NCI-H1417 (cell line): Measurements from ENCODE around the gene MAGEA11.
"Not testable (repeated sequence)": the region's sequence is repeated elsewhere in the genome, so short reads cannot be mapped to it uniquely, and the experiment has no call there.

ENCODE experiments used
- DNase-seq, 3 experiments: peaks; one replicate each; lab custom pipeline; 2025; lab: John Stamatoyannopoulos, UW

MAGEA11 gene, protein sequence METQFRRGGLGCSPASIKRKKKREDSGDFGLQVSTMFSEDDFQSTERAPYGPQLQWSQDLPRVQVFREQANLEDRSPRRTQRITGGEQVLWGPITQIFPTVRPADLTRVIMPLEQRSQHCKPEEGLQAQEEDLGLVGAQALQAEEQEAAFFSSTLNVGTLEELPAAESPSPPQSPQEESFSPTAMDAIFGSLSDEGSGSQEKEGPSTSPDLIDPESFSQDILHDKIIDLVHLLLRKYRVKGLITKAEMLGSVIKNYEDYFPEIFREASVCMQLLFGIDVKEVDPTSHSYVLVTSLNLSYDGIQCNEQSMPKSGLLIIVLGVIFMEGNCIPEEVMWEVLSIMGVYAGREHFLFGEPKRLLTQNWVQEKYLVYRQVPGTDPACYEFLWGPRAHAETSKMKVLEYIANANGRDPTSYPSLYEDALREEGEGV

DNA sequence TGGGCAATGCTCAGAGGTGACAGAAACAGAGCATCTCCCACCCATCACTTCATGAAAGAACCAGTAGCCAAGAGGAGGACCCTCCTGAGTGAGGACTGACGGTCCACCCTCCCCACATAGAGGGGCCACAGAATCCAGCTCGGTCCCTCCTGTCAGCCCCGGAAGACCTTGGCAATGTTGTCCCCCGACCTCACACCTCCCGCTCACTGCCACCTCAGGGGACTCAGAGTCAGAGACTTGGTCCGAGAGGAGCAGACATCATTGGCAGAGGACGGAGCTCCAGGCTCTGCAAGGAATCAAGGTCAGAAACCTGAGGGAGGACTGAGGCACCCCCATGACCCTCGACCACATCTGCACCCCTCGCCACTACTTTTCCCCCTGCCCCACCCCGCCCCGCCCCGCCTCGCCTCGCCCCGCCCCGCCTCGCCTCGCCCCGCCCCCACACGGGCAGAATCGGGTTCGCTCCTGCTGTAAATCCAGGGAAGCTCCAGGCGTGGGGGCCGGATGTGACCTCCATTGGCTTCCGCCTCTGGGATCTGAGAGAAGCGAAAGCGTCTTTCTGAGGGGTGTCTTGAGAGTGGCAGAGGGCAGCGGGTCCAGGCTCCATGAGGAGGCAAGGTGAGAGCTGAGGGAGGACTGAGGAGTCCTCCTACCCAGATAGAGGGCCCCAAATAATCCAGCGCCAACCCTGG is at the start of gene MAGEA11:
Gene MAGEA11, plus strand, starts transcription at position 516 of the 692 bp plus-strand sequence. CDS start 1,100 bp downstream, outside the sequence.
- DNase-seq: no peak

DNA sequence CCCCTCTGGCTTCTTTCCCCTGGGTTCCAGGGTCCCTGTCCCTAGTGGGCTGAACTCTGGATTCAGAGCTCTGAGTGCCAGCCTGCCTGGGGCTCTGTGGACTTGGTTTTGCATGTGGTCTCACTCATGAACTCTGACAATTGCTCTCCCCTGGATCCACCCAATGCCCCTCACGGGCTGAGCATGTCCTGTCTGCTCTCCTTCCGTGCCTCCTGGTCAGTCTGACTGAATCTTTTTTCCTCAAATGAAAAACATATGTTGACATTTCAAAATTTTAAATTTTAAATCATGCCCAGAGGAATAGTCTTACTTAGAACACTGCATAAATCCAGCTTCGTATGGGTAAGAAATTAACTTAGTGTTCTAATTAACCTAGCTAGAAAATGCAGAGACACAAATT is 36.8 kb upstream of the MAGEA11 start:
- DNase-seq: not testable (repeated sequence)

DNA sequence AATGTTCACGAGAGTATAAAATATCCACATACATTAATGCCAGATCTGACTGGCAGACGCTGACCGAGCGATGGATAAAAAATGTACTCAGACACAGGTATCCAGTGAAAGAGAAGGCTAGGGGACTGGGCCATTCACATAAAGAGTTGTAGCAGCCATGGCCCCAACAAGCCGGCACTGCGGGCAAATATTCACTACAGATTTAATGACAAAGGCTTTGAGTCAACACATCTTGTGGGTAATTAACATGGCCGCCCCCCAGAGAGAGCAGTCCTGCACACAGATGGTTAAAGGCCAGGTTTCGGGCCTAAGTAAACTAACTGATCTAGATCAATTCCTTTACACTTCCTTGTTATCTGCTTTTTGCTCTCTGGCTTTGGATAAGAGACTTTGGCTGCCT is 36.3 kb upstream of the MAGEA11 start:
- DNase-seq: not testable (repeated sequence)

DNA sequence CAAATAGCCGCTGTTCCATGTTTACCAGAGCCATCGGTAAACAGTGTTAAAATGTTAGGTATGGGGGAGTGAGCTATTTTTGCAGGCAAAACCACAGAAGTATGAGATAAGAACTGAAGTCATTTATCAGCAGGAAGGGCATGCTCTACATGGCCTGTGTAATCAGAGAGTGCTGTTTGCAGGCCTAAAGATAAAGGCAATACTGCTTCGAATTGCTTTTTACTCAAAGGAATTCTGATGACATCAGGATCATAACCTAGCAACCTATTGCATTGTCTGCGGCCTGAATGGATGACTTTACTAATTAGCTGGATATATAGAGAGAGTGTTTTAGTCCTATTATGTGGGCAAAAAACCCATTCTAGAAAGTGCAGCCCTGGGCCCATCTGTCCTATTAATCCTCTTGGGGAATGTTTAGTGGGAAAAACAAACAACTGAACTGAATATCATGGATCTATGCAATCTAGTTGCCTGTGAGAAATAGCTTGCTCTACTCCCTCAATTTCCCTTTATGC is 32.6 kb upstream of the MAGEA11 start:
- DNase-seq: not testable (repeated sequence)

DNA sequence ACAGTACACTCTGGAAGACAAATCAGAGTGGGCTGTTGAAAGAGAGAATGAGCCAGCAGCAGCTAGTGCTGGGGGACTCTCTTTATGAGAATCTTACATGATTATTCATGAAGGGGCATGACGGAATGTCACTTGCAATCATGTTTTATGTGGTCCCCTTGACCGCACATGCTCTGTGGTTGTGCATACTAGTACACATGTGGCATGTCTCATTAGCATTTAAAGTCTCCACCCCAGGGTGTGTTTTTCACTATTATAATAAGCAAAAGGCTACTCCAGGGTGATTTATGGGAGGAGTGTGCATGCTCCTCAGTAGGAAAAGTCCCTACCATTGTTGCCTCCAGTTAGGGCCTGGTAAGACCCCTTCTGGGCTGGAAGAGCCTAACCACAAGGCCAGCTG is 30.7 kb upstream of the MAGEA11 start:
- DNase-seq: no peak

DNA sequence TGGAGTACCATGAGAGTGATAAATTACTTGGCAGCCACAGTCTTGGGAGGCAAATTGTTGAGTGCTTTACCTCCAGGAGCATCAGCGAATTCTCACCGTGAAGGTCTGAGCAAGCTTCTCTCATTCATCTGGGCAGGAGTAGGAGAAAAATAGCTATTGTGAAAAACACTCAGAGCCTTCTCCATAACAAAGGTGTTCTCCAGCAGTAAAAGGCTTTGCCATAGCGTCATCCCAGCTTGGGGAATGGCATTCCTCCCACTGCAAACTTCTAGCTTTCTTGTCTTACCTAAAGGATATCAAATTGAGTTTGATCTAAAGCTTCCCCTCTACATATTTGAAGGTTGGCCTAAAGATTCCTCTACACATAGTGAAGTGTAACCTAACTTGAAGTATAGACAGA is 29.8 kb upstream of the MAGEA11 start:
- DNase-seq: no peak

DNA sequence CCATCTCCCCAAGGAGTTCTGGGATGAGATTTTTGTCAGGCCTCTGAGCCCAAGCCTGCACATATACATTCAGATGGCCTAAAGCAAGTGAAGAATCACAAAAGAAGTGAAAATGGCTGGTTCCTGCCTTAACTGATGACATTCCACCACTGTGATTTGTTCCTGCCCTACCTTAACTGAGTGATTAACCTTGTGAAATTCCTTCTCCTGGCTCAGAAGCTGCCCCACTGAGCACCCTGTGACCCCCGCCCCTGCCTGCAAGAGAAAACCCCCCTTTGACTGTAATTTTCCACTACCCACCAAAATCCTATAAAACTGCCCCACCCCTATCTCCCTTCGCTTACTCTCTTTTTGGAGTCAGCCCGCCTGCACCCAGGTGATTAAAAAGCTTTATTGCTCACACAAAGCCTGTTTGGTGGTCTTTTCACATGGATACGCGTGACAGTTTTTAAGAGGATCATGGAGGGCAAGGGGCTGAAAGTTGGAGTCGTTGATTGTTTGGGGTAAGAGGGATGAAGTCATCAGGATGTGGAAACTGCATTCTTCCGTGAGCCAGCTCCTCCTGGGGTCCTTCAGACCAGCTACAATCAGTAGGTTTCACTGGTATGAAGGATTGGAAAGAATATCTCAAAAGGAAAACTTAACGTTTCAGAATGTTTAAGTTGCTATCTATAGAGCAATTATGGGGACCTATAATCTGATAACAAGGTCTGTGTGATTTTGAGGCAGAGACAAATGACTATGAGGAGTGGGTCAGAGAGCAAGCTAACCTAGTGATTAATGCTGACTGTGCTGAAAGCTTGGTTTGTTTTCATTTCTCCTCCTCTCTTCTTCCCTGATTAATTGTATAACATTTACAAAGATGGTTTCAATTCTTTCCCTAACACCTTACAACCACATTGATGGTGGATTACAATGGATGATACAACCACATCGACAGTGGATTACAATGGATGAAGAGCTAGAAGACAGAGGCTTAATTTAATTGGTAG is 28.6 kb upstream of the MAGEA11 start:
- DNase-seq: no peak

DNA sequence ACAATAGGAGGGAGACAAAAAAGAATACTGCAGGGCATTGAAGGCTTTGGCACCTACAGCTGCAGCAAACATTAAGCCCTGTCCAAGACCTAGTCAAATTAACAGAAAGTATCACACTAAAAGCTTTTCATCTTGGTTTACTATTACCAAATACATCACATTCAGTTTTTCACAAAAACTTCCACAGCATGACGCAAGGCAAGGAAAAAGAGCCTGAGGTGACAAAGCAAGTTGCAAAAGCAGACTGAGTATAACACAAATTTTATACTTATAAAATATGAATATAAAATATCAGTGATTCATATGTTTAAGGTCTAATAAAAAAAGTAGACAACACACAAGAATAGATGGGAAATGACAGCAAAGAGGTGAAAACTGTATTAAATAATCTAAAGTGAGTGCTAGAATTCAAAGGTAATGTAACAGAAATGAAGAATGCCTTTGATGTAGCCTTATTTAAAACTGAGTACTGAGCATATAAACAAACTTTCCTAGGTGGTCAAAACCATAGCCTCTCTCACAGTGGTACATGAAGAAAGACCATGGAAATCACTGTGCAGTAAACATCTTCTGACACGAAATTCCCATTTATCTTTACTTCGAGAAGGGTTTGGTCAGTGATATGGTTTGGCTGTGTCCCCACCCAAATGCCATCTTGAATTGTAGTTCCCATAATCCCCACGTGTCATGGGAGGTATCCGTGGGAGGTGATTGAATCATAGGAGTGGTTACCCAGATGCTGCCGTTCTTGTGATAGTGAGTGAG is 27.7 kb upstream of the MAGEA11 start:
- DNase-seq: no peak

DNA sequence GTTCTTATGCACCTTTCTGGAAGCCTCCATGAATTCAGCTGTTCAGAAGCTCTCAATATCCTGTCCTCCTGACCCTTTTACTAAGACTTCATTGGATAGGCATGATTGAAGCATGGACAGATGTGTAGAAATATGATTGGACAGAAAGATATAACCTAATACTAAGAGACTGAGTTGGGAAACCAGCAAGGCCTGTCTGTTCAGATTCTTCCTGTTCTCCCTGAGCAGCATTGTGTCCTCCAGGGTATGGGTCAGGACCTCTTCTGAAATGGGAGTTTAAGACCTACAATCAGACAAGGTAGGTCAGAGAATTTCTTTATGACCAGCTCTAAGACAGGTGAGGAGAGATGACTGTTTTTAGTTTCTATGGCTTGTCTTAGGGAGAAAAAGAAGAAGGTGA is 23.9 kb upstream of the MAGEA11 start:
- no peak for DNase-seq

DNA sequence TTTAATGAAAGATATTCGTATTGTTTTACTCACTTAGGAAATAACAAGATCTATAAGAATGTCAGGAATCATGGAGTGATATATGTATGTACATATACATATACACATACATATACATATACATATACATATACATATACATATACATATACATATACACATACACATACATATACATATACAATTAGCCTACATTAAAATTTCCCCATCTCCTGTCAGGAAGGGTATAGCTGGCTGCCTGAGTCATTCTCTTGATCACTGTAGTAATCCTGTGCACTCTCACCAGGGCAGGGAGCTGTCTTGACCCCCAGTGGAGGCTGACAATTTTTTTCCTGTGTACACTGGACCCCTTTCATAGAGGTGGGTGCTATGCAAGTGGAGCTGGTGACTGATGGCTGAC is 23.3 kb upstream of the MAGEA11 start:
- DNase-seq: no peak

DNA sequence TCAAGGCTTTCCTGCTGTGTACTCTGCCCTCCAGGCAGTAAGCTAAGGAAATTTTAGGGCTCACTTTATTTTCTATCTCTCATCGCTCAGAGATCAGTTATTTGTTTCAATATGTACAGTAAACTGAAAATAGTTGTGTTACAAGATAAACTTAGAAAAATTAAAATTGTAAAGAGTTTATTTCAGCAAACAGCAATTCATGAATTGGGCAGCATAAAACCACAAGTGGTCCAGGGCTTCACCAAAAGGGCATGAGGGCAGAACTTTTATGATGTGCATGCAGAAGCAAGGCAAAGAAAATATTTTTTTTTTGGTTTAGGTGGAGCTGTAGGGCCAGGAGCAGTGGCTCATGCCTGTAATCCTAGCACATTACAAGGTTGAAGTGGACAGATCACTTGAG is 20.1 kb upstream of the MAGEA11 start:
- no peak for DNase-seq

DNA sequence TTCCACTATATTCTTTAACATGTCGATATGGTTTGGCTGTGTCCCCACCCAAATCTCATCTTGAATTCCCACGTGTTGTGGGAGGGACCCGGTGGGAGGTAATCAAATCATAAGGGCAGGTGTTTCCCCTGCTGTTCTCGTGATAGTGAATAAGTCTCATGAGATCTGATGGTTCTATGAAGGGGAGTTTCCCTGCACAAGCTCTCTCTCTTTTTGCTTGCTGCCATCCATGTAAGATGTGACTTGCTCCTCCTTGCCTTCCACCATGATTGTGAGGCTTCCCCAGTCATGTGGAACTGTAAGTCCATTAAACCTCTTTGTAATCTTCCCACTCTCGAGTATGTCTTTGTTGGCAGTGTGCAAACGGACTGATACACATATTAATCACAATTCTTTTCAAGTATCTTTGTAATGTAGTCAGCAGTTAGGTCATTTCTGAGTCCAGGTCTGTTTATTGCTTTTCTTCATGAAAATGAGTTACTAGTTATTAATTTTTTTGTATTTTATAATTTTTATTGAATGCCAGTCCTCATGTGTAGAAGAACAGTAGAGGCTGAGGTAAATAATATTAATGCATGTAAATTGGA is 19.1 kb upstream of the MAGEA11 start:
- DNase-seq: not testable (repeated sequence)

DNA sequence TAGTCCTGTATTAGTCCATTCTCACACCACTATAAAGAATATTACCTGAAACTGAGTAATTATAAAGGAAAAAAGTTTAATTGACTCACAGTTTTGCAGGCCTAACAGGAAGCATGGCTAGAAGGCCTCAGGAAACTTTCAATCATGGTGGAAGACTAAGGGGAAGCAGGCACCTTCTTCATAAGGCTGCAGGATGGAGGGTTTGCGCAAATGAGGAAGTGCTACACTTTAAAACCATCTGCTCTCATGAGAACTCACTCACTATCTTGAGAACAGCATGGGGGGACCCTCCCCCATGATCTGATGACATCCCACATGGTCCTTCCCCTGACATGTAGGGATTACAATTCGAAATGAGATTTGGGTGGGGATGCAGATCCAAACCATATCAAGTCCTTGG is 12.1 kb upstream of the MAGEA11 start:
- no peak for DNase-seq

DNA sequence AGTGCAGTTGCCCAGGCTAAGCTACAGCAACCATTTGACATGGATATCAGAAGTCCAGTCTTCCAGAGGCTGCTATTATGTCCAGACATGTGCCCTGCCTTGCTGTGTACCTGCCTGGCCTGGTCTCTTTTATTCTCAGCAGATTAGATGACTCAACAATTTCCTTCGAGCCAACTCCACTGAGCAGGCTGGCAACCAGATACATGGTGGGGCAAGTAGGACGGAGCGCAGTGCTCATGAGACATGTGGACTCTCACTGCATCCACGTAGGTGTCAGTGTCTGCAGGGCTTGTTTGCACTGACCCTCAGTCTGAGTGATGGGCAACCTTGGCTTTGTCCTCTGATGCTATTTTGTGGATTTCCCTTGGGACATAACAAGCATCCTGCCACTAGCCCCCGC is 7.2 kb upstream of the MAGEA11 start:
- DNase-seq: no peak

DNA sequence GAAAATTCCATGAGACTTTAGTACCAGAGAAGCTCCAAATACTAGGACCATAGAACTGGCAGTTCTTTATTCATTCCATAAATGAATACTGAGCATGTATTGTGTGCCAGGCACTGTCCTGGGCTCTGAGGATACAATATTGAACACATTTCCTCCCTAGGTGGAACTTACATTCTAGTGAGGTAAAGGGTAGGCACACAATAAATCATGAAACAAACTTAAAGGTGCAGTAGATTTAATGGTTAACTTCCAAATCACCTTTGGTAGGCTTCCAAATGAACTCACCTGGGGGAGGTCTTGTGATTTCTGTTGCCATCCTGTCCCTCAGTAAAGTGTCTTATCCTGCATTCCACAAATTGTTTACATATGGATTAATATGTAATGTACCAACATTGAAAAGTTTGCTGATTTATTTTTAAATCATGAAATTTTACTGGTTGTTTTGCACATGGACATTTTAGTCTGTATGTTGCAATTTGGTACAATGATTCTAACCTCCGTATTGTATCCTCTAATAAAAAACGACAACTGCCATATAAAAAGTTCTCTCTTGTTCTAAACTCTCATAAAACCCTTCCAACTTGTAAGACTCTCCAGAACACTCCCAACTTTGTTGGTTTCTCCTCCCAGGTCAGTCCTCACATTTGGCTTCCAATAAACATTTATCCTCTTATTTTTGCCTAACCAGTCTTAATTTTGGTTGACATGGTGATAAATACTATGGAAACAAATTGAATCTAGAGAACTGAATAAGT is 4.5 kb upstream of the MAGEA11 start:
- DNase-seq: no peak

DNA sequence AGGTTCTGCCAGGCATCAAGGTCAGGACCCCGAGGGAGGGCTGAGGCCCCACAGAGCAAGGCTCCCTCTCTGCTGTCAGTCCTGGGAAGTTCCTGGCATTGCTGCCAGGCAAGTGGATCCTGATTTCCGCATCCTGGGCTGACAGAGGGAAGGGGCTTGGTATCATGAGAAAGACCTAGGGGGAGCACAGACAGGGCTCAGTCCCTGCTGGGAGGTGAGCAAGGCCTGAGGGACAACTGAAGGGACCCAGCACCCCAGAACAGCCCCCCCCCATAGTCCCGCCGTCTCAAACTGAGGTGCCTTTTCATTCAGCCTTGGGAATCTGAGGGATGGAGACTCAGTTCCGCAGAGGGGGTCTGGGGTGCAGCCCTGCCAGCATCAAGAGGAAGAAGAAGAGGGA is 971 bp downstream of the MAGEA11 start:
- no peak for DNase-seq

DNA sequence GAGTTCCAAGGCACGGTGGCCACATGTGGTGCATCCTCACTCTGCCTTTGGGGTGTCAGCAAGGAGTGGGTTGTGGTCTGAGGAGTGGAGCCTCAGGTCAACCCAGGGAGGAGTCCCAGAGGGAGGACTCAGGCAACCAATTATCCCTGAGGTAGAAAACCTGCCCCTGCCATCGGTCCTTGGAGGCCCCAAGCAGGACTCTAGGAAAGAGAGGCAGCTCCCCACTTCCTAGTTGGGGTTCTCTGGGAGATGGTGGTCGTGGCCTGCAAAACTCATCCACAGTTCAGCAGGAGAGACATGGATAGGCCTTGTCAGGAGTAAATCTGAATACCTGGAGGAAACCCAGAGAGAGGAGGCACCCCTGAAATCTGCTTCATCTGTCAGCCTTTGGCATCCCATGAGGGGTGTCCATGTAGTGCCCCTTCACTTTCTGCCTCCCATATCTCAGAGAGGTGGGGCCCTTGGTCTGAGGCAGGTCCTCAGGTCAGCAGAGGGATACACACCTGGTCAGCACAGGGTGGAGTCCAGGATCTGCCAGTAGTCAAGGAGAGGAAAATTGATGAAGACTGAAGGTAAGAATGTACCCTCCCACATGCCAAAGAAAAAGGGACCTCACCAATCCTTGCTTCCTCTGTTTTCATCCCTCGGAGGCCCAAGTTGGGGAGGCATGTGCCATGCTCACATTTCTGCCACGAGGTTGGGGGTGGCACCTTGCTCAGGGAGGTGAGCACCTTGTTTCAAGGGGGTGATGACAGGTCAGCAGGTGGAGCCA is 1.6 kb downstream of the MAGEA11 start:
- DNase-seq: no peak

DNA sequence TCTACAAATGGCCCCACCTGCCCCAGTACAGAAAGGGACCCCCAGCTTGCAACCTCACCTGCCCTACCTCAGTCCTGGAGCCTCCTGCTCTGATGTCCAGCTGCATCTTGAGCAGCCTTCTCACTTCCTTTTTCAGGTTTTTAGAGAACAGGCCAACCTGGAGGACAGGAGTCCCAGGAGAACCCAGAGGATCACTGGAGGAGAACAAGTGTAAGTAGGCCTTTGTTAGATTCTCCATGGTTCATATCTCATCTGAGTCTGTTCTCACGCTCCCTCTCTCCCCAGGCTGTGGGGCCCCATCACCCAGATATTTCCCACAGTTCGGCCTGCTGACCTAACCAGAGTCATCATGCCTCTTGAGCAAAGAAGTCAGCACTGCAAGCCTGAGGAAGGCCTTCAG is 3.6 kb downstream of the MAGEA11 start:
- DNase-seq: no peak

DNA sequence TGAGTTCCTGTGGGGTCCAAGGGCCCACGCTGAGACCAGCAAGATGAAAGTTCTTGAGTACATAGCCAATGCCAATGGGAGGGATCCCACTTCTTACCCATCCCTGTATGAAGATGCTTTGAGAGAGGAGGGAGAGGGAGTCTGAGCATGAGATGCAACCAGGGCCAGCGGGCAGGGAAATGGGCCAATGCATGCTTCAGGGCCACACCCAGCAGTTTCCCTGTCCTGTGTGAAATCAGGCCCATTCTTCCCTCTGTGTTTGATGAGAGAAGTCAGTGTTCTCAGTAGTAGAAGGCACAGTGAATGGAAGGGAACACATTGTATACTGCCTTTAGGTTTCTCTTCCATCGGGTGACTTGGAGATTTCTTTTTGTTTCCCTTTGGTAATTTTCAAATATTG is 4.8 kb downstream of the MAGEA11 start:
- no peak for DNase-seq
